Heart left ventricle (tissue), 16 donors: Measurements from ENCODE around the gene DNM3. TPM values are rescaled to one million over a fixed set of nuclear protein-coding genes. Genes with fewer than 3 reads are reported as not detected.

Source experiments
- ATAC-seq, 4 donors: fragments of 200-7000 bp; cut with Tn5 transposase; one replicate each; pipeline ENCODE4 v1.9.1; 2020 to 2022; ENCODE audit warnings: moderate library complexity in 4 of 4, mild to moderate bottlenecking in 3 of 4, moderate number of reproducible peaks in 1 of 4
- DNase-seq, 5 donors: peaks; one replicate each; pipeline ENCODE4 v3.0.0-alpha.2; 2020
- H3K27ac ChIP-seq, 12 donors: fragments of 200-600 bp; sonication (generic) in 4 of 12; one replicate each; pipeline versions ENCODE4 v1.5.0 to v1.8.0; 2016 to 2022; ENCODE audit warnings: mild to moderate bottlenecking in 2 of 12
- H3K27me3 ChIP-seq, 9 donors: fragments of 200-600 bp; sonication (generic) in 2 of 9; one replicate each; pipeline versions ENCODE4 v1.5.1 to v1.8.0; 2016 to 2022; ENCODE audit warnings: mild to moderate bottlenecking in 3 of 9
- H3K36me3 ChIP-seq, 9 donors: fragments of 200-600 bp; sonication (generic) in 2 of 9; one replicate each; pipeline versions ENCODE4 v1.5.0 to v1.8.0; 2018 to 2022; ENCODE audit warnings: mild to moderate bottlenecking in 2 of 9
- H3K4me1 ChIP-seq, 12 donors: fragments of 200-600 bp; sonication (generic) in 4 of 12; one replicate each; pipeline versions ENCODE4 v1.5.0 to v1.8.0; 2016 to 2022; ENCODE audit warnings: mild to moderate bottlenecking in 3 of 12
- H3K4me3 ChIP-seq, 12 donors: fragments of 200-600 bp; sonication (generic) in 4 of 12; one replicate each; pipeline versions ENCODE4 v1.5.0 to v1.8.0; 2017 to 2022; ENCODE audit warnings: mild to moderate bottlenecking in 9 of 12, moderate library complexity in 4 of 12
- H3K9me3 ChIP-seq, 12 donors: fragments of 200-600 bp; sonication (generic) in 4 of 12; one replicate each; pipeline versions ENCODE4 v1.5.0 to v1.8.0; 2016 to 2022; ENCODE audit warnings: mild to moderate bottlenecking in 1 of 12
- POLR2A ChIP-seq, 2 donors: fragments of 450-650 bp; IDR thresholded peaks; one replicate each; pipeline ENCODE4 v1.6.1; 2017; ENCODE audit warnings: antibody characterized with exemption in 2 of 2, mild to moderate bottlenecking in 2 of 2, moderate library complexity in 2 of 2
- WGBS, 4 donors: extraction: QIAGEN DNeasy Blood & Tissue Kit in 2 of 4; methylation state at CpG; one replicate each; pipeline versions ENCODE4 v1.1.5 to v1.1.7; 2013 to 2018; 5-methylcytosine and 5-hydroxymethylcytosine counted together
- intact Hi-C, 10 donors: fragments of 100-400 bp; cut with DNase I; formaldehyde crosslinking; loops; one replicate each; pipeline versions ENCODE4 v1.11.1 to v1.14.2; 2022
- polyA plus RNA-seq, 2 donors: library from polyadenylated mRNA; stranded (reverse); fragments of 200-250 nt; gene quantifications; one replicate each; pipeline ENCODE4 v1.2.3, GENCODE V29; 2013
- total RNA-seq, 9 donors: library from RNA; depleted of rRNA in 2 of 9; stranded (reverse); fragments of >200 nt in 2 of 9; fragmentation: NEBNext Ultra II Directional in 3 of 9; extraction: Animal tissue kit (Norgen Biotek cat#: 25700) in 3 of 9; gene quantifications; one replicate each; pipeline versions ENCODE4 v1.1.0 to v1.2.4, GENCODE V29; 2016 to 2023
- TF ChIP-seq, protein P1 (sequence below), 12 donors: fragments of 200-600 bp; sonication (generic) in 4 of 12; IDR thresholded peaks; one replicate each; pipeline versions ENCODE4 v1.5.0 to v1.8.0; 2018 to 2022; ENCODE audit warnings: antibody characterized with exemption in 12 of 12, mild to moderate bottlenecking in 5 of 12
- donor health status: ischemic (EF 13 %, LVEDD 7.1; RV severe dilation, severe dysfunction).
- donor health status: healthy with polysubstance abuse.
- donor health status: DM: no; HTN: yes; CAD: no.
- donor health status: DM: no; HTN: no; CAD: no.
- donor health status: ischemic (EF 25% LVEDD 6.9; RV normal size, moderate dysfunction).
- donor health status: ischemic (EF 25% LVEDD 5.7; RV mildly dilated, moderate dysfunction).
- donor health status: healthy.
- donor health status: DM: yes; HTN: yes; CAD: no.
- donor health status: ischemic (EF 35%, LVEDD 5.7; RV mildly dilated, moderate dysfunction).
- donor health status: nonischemic (EF 11% LVEDD 7.7; RV severe dilation, severe dysfunction).
- donor health status: DM: yes; HTN: yes; CAD: no.
- donor health status: PGD.
- donor health status: ischemic (EF 29% LVEDD 5.4; RV normal size, mild dysfunction).
- donor health status: nonischemic (EF 23%, LVEDD 6.1; RV moderate dilation, normal function).

The DNM3 gene
- total and polyA plus RNA-seq, 11 donors = 0.44 to 3.9 (median 1.9) TPM

DNA sequence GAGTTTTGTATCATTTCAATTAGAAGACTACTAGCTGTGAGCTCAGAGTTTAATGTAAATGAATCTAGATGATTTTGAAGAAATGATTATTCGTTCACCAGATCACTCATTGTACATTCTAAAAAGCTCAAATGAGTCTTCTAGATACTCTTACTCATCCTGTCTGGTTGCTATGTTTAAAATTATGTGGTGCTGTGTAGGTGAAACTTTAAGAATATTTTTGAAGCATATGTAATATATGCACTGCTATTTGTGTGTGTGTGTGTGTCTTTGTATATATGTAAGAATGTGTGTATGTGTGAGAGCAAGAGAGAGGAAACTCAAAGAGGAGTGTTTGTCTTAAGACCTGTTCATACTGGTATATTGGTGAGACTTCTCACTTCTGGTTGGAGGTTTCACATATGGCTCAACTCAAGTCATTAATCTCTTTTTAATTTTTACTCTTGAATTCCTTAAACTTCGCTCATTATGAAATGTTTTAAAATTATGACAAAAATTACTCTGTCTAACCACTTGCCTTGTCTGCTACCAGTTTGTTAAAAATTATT, 570.6 kb downstream of the DNM3 start:
- ATAC-seq (no peak), DNase-seq (no peak)
- Histone ChIP-seq H3K4me3 (no peak overlapping the region), H3K36me3 (no peaks in the 10 kb centered on the region), H3K4me1 (no peaks in the 10 kb centered on the region), H3K9me3 (no peaks in the 10 kb centered on the region), H3K27ac (no peak overlapping the region), H3K27me3 (no peaks in the 10 kb centered on the region)
- no peak for TF ChIP-seq POLR2A (IDR thresholded peaks at IDR 0.05)
- TF ChIP-seq, protein P1, sequence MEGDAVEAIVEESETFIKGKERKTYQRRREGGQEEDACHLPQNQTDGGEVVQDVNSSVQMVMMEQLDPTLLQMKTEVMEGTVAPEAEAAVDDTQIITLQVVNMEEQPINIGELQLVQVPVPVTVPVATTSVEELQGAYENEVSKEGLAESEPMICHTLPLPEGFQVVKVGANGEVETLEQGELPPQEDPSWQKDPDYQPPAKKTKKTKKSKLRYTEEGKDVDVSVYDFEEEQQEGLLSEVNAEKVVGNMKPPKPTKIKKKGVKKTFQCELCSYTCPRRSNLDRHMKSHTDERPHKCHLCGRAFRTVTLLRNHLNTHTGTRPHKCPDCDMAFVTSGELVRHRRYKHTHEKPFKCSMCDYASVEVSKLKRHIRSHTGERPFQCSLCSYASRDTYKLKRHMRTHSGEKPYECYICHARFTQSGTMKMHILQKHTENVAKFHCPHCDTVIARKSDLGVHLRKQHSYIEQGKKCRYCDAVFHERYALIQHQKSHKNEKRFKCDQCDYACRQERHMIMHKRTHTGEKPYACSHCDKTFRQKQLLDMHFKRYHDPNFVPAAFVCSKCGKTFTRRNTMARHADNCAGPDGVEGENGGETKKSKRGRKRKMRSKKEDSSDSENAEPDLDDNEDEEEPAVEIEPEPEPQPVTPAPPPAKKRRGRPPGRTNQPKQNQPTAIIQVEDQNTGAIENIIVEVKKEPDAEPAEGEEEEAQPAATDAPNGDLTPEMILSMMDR (IDR thresholded peaks at IDR 0.05) = no peak
- 91 to 97% (median 97%) methylated on average over 2 of the region's 2 CpGs for WGBS, 4 donors
- intact Hi-C loops = no loop called here

DNA sequence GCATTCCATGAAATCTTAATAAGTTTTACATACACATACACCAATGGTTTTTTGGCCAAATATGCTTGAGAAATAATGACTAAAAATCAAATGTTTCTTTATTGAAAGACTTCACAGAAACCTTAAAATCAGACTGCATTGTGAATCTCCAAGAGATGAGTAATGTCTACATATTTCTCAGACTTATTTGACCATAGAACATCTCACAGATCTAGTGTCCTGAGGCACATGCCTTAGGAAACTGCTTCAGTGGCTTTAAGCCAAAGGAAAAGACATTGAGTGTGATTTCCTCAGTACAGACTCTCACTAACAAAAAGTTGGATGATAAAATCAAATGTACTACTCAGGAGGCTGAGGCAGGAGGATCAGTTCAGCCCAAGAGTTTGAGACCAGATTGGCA, 573.0 kb downstream of the DNM3 start:
- H3K27ac ChIP-seq = no peak overlapping the region
- ATAC-seq (no peak), DNase-seq (no peak)
- no peaks in the 10 kb centered on the region for H3K4me1 ChIP-seq
- intact Hi-C loops = no loop called here
- H3K36me3 ChIP-seq = no peaks in the 10 kb centered on the region
- TF ChIP-seq, protein P1 (IDR thresholded peaks at IDR 0.05) = no peak
- no peak for TF ChIP-seq POLR2A (IDR thresholded peaks at IDR 0.05)
- H3K4me3 ChIP-seq = no peak overlapping the region
- no peaks in the 10 kb centered on the region for H3K9me3 ChIP-seq
- no peaks in the 10 kb centered on the region for H3K27me3 ChIP-seq

DNA sequence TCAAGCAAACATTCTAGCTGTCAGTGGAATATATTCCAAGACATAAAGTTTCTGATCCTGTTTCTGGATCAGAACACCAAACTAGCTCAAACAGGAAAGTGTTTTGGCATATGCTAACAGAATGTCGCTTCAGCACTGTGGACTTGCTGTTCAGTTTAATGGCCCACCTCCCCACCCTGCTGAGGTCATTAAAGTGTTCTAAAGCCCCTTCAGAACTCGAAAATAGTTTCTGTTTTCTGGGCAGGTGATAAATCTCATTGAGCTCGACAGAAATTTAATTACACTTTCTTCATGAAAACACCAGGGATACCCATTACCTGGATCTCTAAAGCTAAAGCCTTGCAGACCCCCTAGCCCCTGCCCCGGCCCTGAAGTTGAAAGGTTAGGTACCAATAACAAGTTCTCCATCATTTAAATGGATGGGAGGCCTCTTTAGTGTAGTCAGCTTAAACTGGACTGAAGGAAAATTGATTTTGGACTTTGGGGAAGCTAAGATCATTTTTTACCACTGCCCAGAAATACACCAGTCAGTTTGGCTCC, 575.3 kb downstream of the DNM3 start:
- Histone ChIP-seq H3K9me3 (no peaks in the 10 kb centered on the region), H3K27ac (no peak overlapping the region), H3K4me3 (no peak overlapping the region), H3K36me3 (no peaks in the 10 kb centered on the region), H3K27me3 (no peaks in the 10 kb centered on the region), H3K4me1 (no peaks in the 10 kb centered on the region)
- WGBS, 4 donors = 72 to 85% (median 79%) methylated on average over 4 of the region's 4 CpGs
- ATAC-seq (no peak), DNase-seq (no peak)
- intact Hi-C loops = no loop called here
- TF ChIP-seq POLR2A (IDR thresholded peaks at IDR 0.05) = no peak
- TF ChIP-seq, protein P1 (IDR thresholded peaks at IDR 0.05) = no peak

DNA sequence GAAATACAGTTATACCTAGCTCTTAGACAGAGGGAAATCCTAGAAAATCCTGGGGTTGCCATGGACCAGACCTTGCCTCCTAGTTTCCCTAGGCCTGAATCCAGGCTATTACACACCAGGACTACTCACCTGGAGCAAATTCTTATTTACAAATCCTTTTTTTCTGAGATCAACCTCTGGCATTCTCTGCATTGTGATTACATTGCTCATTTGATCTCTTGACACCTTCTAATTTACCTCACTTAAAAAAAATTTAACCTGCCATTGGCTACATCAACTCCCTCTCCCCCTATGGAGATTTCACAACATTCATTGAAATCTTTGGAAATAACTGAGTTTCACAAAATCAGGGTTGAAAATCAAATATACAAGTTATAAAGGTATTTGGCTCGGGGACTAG, 576.3 kb downstream of the DNM3 start:
- H3K4me3 ChIP-seq = no peak overlapping the region
- no peaks in the 10 kb centered on the region for H3K36me3 ChIP-seq
- H3K27me3 ChIP-seq = no peaks in the 10 kb centered on the region
- DNase-seq (no peak), ATAC-seq (no peak)
- no peaks in the 10 kb centered on the region for H3K9me3 ChIP-seq
- TF ChIP-seq POLR2A (IDR thresholded peaks at IDR 0.05) = no peak
- TF ChIP-seq, protein P1 (IDR thresholded peaks at IDR 0.05) = no peak
- 96 to 100% (median 97%) methylated on average over 1 of the region's 1 CpG for whole genome bisulfite sequencing, 4 donors
- intact Hi-C loops = no loop called here
- peaks cover 0 to 7% (median 0%) of the 10 kb centered on the region in 12 donors for H3K4me1 ChIP-seq
- no peak overlapping the region for H3K27ac ChIP-seq
